GM12873 (cell line): ENCODE measurements around the gene CDADC1.

ENCODE experiments used
- TF ChIP-seq, protein P1 (sequence below): IDR thresholded peaks from 2 replicates; pipeline ENCODE4 v1.5.1; 2012; ENCODE audit warnings: low read depth, mild to moderate bottlenecking, moderate library complexity, low read length, control low read depth; ENCODE audit not compliant: insufficient read depth; ENCODE audit errors: missing control alignments

The CDADC1 gene

DNA sequence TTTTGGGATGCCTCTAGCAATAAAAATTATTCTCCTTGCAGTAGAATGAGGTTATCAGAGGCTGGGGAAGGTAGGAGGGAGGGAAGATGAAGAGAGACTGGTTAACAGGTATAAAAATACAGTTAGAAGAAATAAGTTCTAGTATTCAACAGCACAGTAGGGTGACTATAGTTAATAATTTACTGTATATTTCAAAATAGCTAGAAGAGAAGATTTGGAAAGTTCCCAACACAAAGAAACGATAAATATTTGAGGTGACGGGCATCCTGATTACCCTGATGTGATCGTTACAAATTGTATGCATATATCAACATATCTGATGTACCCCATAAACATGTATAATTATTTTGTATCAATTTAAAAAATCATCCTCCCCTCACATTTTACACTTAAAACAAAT, 93.8 kb downstream of the CDADC1 start:
- TF ChIP-seq, protein P1, sequence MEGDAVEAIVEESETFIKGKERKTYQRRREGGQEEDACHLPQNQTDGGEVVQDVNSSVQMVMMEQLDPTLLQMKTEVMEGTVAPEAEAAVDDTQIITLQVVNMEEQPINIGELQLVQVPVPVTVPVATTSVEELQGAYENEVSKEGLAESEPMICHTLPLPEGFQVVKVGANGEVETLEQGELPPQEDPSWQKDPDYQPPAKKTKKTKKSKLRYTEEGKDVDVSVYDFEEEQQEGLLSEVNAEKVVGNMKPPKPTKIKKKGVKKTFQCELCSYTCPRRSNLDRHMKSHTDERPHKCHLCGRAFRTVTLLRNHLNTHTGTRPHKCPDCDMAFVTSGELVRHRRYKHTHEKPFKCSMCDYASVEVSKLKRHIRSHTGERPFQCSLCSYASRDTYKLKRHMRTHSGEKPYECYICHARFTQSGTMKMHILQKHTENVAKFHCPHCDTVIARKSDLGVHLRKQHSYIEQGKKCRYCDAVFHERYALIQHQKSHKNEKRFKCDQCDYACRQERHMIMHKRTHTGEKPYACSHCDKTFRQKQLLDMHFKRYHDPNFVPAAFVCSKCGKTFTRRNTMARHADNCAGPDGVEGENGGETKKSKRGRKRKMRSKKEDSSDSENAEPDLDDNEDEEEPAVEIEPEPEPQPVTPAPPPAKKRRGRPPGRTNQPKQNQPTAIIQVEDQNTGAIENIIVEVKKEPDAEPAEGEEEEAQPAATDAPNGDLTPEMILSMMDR: no peak

DNA sequence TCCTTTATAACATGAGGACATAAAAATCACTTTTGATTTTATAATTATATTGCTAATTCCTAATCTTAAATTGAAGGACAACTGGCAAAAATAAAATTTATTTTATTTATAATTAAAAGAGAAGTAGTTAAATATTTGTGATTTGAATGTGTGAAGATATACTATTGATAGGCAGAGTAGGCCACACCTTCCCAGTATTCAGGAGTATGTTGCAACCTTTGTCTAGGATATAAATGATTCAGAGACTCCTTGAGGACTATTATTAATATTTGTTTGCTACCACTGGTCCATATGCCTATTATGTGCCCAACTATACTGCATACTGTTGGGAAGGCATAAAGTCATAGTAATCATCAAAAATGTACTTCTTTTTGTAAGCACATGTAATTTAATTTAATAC, 94.2 kb downstream of the CDADC1 start:
- TF ChIP-seq, protein P1: no peak

DNA sequence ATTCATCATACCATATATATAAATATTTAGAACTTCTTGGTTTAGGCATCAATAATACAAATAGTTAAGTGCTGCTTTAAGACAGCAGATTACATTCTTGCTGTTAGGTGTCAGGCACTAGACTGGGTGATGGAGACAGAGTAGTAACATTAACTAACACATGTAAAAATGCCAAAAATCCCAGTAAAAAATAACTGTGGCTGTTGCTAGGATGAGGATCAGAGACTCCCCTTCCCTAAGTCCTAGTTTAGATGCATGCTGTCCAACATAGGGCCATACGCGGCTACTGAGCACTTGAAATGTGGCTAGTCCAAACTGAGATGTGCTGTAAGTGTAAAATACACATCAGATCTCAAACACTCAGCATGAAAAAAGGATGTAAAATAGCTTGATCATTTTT, 94.7 kb downstream of the CDADC1 start:
- TF ChIP-seq, protein P1: no peak
